Measurements from ENCODE around the gene TMIE. TPM values are rescaled to one million over a fixed set of nuclear protein-coding genes. Genes with fewer than 3 reads are reported as not detected.

TMIE gene
- total and polyA plus RNA-seq, 12 donors = 0.30 to 21.4 (median 2.0) TPM

GRCh38 chr3:46724424-46724823, 23.2 kb downstream of the TMIE start:
- no peak overlapping the region for H3K27ac ChIP-seq
- H3K36me3 ChIP-seq (replicated peaks in 1 of 2) = no peaks in the 10 kb centered on the region
- H3K4me3 ChIP-seq = no peak overlapping the region
- 58 to 87% (median 70%) methylated on average over 4 of the region's 4 CpGs for WGBS, 4 donors
- H3K27me3 ChIP-seq = no peaks in the 10 kb centered on the region
- H3K4me1 ChIP-seq (replicated peaks in 1 of 2) = no peaks in the 10 kb centered on the region
- DNase-seq = no peak
- intact Hi-C loops (cut with DNase I) = no loop called here
- H3K9me3 ChIP-seq (replicated peaks in 1 of 3) = no peaks in the 10 kb centered on the region
- TF ChIP-seq CTCF (IDR thresholded peaks at IDR 0.05) (no peak), POLR2A (IDR thresholded peaks at IDR 0.05) (no peak)

GRCh38 chr3:46725621-46726314, 24.6 kb downstream of the TMIE start:
- 64 to 72% (median 67%) methylated on average over 6 of the region's 6 CpGs for WGBS, 4 donors
- H3K4me3 ChIP-seq = no peak overlapping the region

GRCh38 chr3:46729038-46729437, 27.8 kb downstream of the TMIE start:
- intact Hi-C loops (cut with DNase I) = no loop called here
- no peaks in the 10 kb centered on the region for H3K36me3 ChIP-seq (replicated peaks in 1 of 2)
- no peak overlapping the region for H3K4me3 ChIP-seq
- no peaks in the 10 kb centered on the region for H3K4me1 ChIP-seq (replicated peaks in 1 of 2)
- TF ChIP-seq CTCF (IDR thresholded peaks at IDR 0.05) (no peak), POLR2A (IDR thresholded peaks at IDR 0.05) (no peak)
- H3K9me3 ChIP-seq (replicated peaks in 1 of 3) = no peaks in the 10 kb centered on the region
- 86 to 95% (median 92%) methylated on average over 4 of the region's 4 CpGs for whole genome bisulfite sequencing, 4 donors
- DNase-seq = peak in 1 of 7 donors; percentile 27
- H3K27me3 ChIP-seq = no peaks in the 10 kb centered on the region
- H3K27ac ChIP-seq = no peak overlapping the region

More at GRCh38 chr3:46725621-46726314, 24.6 kb downstream of the TMIE start:
- Histone ChIP-seq H3K9me3 (replicated peaks in 1 of 3) (no peaks in the 10 kb centered on the region), H3K27ac (no peak overlapping the region), H3K4me1 (replicated peaks in 1 of 2) (no peaks in the 10 kb centered on the region), H3K27me3 (no peaks in the 10 kb centered on the region), H3K36me3 (replicated peaks in 1 of 2) (no peaks in the 10 kb centered on the region)
- TF ChIP-seq CTCF (IDR thresholded peaks at IDR 0.05) (no peak), POLR2A (IDR thresholded peaks at IDR 0.05) (no peak)
- DNase-seq = peak in 1 of 7 donors; percentile 51
- intact Hi-C loops (cut with DNase I) = no loop called here

GRCh38 chr3:46730819-46731218, 29.6 kb downstream of the TMIE start:
- no peak overlapping the region for H3K4me3 ChIP-seq
- DNase-seq = no peak
- H3K36me3 ChIP-seq (replicated peaks in 1 of 2) = no peaks in the 10 kb centered on the region
- H3K27ac ChIP-seq = no peak overlapping the region
- no peaks in the 10 kb centered on the region for H3K4me1 ChIP-seq (replicated peaks in 1 of 2)
- no peaks in the 10 kb centered on the region for H3K9me3 ChIP-seq (replicated peaks in 1 of 3)
- TF ChIP-seq CTCF (IDR thresholded peaks at IDR 0.05) (no peak), POLR2A (IDR thresholded peaks at IDR 0.05) (no peak)
- whole genome bisulfite sequencing, 4 donors = 38 to 55% (median 42%) methylated on average over 2 of the region's 2 CpGs
- no peaks in the 10 kb centered on the region for H3K27me3 ChIP-seq
- intact Hi-C loops (cut with DNase I) = no loop called here

All from adrenal gland (tissue), 12 donors.